Cortex of kidney (tissue), 1 donor: ENCODE results near the gene CD58.

Experiments
- DNase-seq: peaks from one replicate; lab custom pipeline; 2025; lab: John Stamatoyannopoulos, UW

Gene CD58

DNA sequence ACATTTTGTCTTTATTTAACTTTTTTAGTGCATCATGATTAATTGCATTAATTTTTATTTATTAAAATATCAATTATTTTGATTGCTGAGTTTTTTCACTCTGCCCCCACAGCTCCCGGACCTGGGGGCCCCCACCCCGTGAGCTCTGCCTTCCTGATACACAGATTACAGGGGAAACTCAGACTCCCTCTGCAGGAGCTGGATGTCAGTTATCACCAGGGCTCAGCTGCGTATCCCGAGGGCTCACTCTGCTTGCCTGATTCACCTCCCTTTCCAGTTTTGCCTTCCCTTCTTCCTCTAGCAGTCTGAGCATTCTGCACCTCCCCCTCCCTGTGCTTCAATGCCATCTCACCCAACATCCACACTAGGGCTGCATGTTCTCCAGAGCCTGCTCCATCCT is 99.6 kb downstream of the CD58 start:
- no peak for DNase-seq

DNA sequence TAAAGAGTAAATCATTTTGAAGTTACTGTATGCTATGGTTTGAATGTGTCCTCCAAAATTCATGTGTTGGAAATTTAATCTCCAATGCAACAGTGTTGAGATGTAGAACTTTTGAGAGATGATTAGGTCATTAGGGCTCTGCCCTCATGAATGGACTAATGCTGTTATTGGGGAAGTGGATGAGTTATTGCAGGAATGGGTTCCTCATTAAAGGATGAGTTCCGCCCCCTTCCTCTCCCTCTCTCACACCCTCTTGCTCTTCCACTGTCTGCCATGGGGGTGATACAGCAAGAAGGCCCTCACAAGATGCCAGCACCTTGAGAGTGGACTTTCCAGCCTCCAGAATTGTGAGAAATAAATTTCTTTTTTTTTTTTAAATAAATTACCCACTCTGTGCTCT is 100.2 kb downstream of the CD58 start:
- no peak for DNase-seq

DNA sequence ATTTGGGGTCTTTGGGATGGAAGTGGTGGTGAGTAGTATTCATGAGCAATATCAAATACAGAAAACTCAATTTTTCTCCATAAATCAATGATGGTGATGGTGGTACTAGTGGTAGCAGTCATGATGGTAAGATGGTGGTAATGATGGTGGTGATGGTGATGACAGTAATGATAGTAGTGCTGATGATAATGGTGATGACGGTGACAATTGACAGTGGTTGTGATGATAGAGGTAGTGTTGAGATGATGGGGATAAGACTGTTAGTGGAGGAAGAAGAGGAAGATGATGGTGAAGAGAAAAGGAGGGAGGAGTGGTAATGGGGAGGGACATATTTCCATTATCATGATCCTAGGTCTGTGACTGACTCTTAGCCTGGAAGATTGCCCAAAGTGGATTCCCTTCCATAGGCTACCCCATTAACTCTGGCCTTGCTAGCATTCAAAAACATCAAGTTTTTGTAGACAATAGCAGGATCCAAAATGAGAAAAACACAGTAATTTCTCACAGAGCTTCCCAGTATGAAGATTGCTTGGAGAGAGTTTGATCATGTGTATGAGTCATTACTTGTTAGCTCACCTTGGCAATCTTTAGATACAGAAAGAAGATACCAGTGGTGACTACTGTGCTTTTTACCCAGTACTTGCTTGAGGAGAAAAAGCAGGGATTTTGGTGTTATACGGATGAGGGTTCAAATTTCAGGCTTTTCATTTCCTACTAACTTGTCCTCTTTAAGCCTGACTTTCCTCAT is 103.8 kb downstream of the CD58 start:
- no peak for DNase-seq

DNA sequence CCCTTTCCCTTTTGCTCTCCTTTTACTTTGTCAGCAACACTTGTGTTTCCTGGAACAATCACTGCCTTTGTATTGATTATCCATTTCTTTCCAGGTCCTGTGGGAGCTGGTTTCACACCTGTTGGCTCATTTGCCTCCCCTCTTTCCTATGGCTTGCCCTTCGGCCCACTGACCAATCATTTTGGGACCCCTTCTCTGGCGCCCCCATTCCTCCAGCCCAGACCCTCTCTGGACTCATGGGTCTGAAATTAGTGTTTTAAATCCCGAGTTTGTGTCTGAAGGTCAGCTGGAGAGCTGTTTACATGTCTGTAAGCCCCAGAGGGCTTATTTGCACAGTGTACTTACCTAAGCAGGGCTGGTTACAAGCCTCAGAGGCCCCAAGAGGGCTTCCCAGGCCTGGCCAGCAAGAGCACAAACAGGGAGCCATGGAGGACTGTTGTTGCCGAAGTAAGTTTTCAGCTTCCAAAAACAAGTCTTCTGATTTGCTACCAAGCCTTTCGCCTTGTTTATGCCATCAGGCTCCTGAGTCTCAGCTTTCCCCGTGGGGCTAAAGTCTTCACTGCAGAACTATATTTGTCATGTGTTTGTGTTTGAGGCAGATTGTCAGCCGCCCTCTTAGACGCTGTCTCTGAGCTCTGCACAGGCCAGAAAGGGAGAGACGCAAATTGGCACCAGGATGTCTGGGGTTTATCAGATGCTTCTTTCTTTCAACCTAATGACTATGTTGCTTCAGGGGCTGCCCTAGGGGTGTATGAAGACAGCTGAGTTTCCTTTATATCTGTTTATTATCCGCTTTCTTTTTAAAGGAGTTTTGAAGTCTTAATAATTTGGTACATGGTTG is 104.8 kb downstream of the CD58 start:
- DNase-seq = no peak

DNA sequence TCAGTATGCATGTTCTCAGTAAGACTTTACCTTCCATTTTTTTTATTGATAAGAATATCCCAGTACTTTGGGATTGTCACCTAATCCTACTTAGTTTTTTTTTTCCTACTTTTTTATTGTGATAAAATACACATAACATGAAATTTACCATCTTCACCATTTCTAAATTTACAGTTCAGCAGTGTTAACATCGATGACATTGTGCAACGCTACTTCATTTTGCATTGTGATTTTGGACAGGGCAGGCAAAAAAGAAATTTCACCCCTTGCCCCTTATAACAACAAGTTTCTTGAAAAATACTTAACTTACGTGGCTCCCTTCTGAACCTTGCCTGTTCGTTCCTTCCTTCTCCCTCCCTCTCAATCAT is 105.4 kb downstream of the CD58 start:
- no peak for DNase-seq
